Caki2 (cell line): ENCODE results near the gene FMO5. TPM values are rescaled to one million over a fixed set of nuclear protein-coding genes. Genes with fewer than 3 reads are reported as not detected.
"Not testable (repeated sequence)": the region's sequence is repeated elsewhere in the genome, so short reads cannot be mapped to it uniquely, and the experiment has no call there.

Experiments used
- DNase-seq: peaks from one replicate; pipeline ENCODE4 v3.0.0-alpha.2; 2015; ENCODE audit warnings: low read depth
- in situ Hi-C: cut with HindIII; loops from 2 replicates; pipeline ENCODE4 v1.10.0; 2016; ENCODE audit warnings: low sequenced_read_pairs, low pct_unique_long_range_greater_than_20kb, mixed read lengths
- total RNA-seq: library from RNA; depleted of rRNA; stranded (reverse); fragments of >200 nt; shearing (Covaris generic); gene quantifications from 2 replicates; pipeline ENCODE4 v1.2.3, GENCODE V29; 2014; ENCODE audit warnings: low replicate concordance

FMO5 gene
- total RNA-seq, 1 experiment from 2014 or later = 0.30 TPM

GRCh38 chr1:147242449-147243227, 17.5 kb upstream of the FMO5 start, which contains the start of gene CHD1L:
Gene CHD1L (plus strand): TSS chr1:147242684. CDS start chr1:147242704, 20 bp downstream.
- in situ Hi-C loops = no loop called here
- peak; percentile 95 for DNase-seq

- no peak for DNase-seq
- in situ Hi-C loops = no loop called here
These were observed 16.9 kb upstream of the FMO5 start for GRCh38 chr1:147241934-147242448.

GRCh38 chr1:147240131-147240721, 15.1 kb upstream of the FMO5 start:
- DNase-seq, in situ Hi-C loops: not testable (repeated sequence)

GRCh38 chr1:147238925-147239820, 14.0 kb upstream of the FMO5 start:
- DNase-seq = no peak
- in situ Hi-C loops = no loop called here

- DNase-seq = no peak
These were observed 13.1 kb upstream of the FMO5 start for GRCh38 chr1:147238053-147238902.

GRCh38 chr1:147236959-147237791, 12.0 kb upstream of the FMO5 start:
- in situ Hi-C loops = no loop called here
- no peak for DNase-seq

More at GRCh38 chr1:147238053-147238902, 13.1 kb upstream of the FMO5 start:
- in situ Hi-C loops = no loop called here

GRCh38 chr1:147236448-147236847, 11.3 kb upstream of the FMO5 start:
- DNase-seq = no peak
- in situ Hi-C loops = no loop called here

- in situ Hi-C loops = no loop called here
These were observed 10.7 kb upstream of the FMO5 start for GRCh38 chr1:147235822-147236221.

GRCh38 chr1:147233903-147234302, 8.8 kb upstream of the FMO5 start:
- DNase-seq, in situ Hi-C loops: not testable (repeated sequence)

More at GRCh38 chr1:147235822-147236221, 10.7 kb upstream of the FMO5 start:
- DNase-seq = no peak

GRCh38 chr1:147231032-147231431, 5.9 kb upstream of the FMO5 start:
- in situ Hi-C loops, DNase-seq: not testable (repeated sequence)

GRCh38 chr1:147223740-147224615, 1.2 kb downstream of the FMO5 start:
- no peak for DNase-seq
- in situ Hi-C loops = no loop called here

- DNase-seq = no peak
- in situ Hi-C loops = no loop called here
These were observed 6.5 kb downstream of the FMO5 start for GRCh38 chr1:147218606-147219005.

- DNase-seq = no peak
- in situ Hi-C loops = no loop called here
These were observed 8.0 kb downstream of the FMO5 start for GRCh38 chr1:147217141-147217540.

- no peak for DNase-seq
- in situ Hi-C loops = no loop called here
These were observed 9.0 kb downstream of the FMO5 start for GRCh38 chr1:147216124-147216523.

GRCh38 chr1:147215540-147215916, 9.6 kb downstream of the FMO5 start:
- no peak for DNase-seq

More at GRCh38 chr1:147215540-147215916, 9.6 kb downstream of the FMO5 start:
- in situ Hi-C loops = no loop called here
